ENCODE data around the gene GNPAT.

The GNPAT gene

DNA sequence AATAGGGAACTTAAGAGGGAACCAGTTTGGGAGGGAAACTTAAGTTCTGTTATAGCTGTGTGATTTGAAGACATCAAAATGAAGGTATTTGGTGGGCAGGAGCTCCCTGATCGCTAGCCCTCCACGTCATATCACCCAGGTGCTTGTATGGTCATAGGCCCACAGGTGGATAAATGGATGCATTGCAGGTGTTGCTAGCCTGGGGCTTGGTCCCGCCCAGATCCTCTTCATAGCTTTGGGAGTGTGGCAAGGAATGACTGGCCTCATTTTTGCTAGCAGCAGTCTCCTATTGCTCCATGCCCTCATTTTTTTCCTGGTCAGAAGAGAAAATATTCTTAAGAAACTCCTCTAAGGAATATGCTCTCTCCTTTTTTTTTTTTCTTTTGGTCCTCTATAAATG is 11.3 kb downstream of the GNPAT start:
- Histone ChIP-seq H3K79me2 (ENCODE audit: insufficient read depth, low read depth) (peaks cover 14% of the 10 kb centered on the region; the same call in 1 of the 2 replicates), H4K20me1 (ENCODE audit: insufficient read depth) (no peaks in the 10 kb centered on the region), H3K4me2 (no peak overlapping the region), H3K4me3 (IDR thresholded peaks at IDR 0.05; ENCODE audit: insufficient read depth, low read depth, low read length) (no peak overlapping the region), H2AFZ (ENCODE audit: low read depth) (no peak overlapping the region), H3K4me1 (ENCODE audit: low read depth, poor library complexity, severe bottlenecking) (no peaks in the 10 kb centered on the region), H3K27me3 (ENCODE audit: insufficient read depth, low read depth) (no peaks in the 10 kb centered on the region), H3K27ac (no peak overlapping the region), H3K36me3 (ENCODE audit: insufficient read depth) (peaks cover 4% of the 10 kb centered on the region; the same call in 1 of the 2 replicates), H3K9ac (no peak overlapping the region)
- TF ChIP-seq, protein P1, sequence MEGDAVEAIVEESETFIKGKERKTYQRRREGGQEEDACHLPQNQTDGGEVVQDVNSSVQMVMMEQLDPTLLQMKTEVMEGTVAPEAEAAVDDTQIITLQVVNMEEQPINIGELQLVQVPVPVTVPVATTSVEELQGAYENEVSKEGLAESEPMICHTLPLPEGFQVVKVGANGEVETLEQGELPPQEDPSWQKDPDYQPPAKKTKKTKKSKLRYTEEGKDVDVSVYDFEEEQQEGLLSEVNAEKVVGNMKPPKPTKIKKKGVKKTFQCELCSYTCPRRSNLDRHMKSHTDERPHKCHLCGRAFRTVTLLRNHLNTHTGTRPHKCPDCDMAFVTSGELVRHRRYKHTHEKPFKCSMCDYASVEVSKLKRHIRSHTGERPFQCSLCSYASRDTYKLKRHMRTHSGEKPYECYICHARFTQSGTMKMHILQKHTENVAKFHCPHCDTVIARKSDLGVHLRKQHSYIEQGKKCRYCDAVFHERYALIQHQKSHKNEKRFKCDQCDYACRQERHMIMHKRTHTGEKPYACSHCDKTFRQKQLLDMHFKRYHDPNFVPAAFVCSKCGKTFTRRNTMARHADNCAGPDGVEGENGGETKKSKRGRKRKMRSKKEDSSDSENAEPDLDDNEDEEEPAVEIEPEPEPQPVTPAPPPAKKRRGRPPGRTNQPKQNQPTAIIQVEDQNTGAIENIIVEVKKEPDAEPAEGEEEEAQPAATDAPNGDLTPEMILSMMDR (conservative IDR thresholded peaks at IDR 0.05; ENCODE audit: low read depth, low read length), result no peak

DNA sequence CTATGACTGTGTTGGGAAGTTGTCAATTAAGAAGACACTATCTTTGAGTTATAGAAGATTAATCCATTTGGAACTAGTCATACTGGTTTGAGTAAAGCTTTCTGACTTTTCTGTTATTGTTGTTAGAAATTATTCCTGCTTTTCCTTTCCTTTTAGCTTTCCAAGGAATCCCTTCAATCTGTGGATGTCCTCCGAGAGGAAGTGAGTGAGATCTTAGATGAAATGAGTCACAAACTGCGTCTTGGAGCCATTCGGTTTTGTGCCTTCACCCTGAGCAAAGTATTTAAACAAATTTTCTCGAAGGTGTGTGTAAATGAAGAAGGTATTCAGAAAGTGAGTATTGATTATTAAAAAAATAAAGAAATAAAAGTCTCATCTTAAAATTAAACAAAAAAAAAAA is 19.3 kb downstream of the GNPAT start:
- TF ChIP-seq, protein P1 (conservative IDR thresholded peaks at IDR 0.05; ENCODE audit: low read depth, low read length), result no peak
- H4K20me1 ChIP-seq (ENCODE audit: insufficient read depth), result no peaks in the 10 kb centered on the region
- H3K36me3 ChIP-seq (ENCODE audit: insufficient read depth), result peaks cover 11% of the 10 kb centered on the region; the same call in 1 of the 2 replicates
- no peak overlapping the region for H3K9ac ChIP-seq
- no peak overlapping the region for H3K27ac ChIP-seq
- H3K4me1 ChIP-seq (ENCODE audit: low read depth, poor library complexity, severe bottlenecking), result no peaks in the 10 kb centered on the region
- no peaks in the 10 kb centered on the region for H3K79me2 ChIP-seq (ENCODE audit: insufficient read depth, low read depth)
- H2AFZ ChIP-seq (ENCODE audit: low read depth), result no peak overlapping the region
- no peaks in the 10 kb centered on the region for H3K27me3 ChIP-seq (ENCODE audit: insufficient read depth, low read depth)
- no peak overlapping the region for H3K4me2 ChIP-seq
- H3K4me3 ChIP-seq (IDR thresholded peaks at IDR 0.05; ENCODE audit: insufficient read depth, low read depth, low read length), result no peak overlapping the region

DNA sequence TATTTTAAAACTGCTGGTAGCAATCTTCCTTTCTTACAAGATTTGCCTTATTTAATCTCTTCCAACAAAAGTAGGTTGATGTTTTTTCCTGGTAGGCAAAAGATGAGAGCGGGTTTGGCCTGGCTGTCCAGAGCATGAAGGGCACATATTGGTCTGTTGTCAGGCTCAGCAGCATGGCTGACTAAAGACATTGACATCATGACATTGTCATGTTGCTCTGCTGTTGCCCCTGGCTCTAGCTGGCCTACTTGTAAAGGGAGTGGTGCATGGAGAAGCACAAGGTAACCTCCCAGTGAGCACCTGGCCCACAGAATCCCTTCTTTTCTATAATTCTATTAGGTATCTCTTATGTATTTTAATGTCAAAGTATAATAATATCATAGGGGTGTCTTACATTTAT is 23.6 kb downstream of the GNPAT start:
- H3K4me3 ChIP-seq (IDR thresholded peaks at IDR 0.05; ENCODE audit: insufficient read depth, low read depth, low read length), result no peak overlapping the region
- no peak overlapping the region for H3K9ac ChIP-seq
- no peak overlapping the region for H3K4me2 ChIP-seq
- no peaks in the 10 kb centered on the region for H4K20me1 ChIP-seq (ENCODE audit: insufficient read depth)
- H3K36me3 ChIP-seq (ENCODE audit: insufficient read depth), result peaks cover 3% of the 10 kb centered on the region; the same call in 1 of the 2 replicates
- no peak overlapping the region for H3K27ac ChIP-seq
- no peaks in the 10 kb centered on the region for H3K4me1 ChIP-seq (ENCODE audit: low read depth, poor library complexity, severe bottlenecking)
- TF ChIP-seq, protein P1 (conservative IDR thresholded peaks at IDR 0.05; ENCODE audit: low read depth, low read length), result no peak
- no peaks in the 10 kb centered on the region for H3K27me3 ChIP-seq (ENCODE audit: insufficient read depth, low read depth)
- no peaks in the 10 kb centered on the region for H3K79me2 ChIP-seq (ENCODE audit: insufficient read depth, low read depth)
- H2AFZ ChIP-seq (ENCODE audit: low read depth), result no peak overlapping the region

DNA sequence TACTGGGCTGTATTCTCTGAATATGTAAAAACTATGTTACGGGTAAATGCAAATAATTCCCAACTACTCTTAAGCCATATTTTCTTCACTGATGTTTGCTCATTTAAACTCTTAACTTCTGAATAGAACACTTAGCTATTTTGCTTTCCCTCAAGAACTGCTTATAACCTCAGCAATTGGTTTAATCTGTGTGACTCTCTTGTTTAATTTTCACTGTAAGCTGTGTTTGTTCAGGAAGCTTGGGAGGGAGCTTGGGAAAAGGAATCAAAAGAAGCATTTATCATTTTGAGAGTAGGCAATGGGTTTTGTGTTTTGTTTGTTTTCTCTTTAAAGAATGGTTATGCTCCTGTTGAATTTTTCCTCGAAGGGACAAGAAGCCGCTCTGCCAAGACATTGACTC is 24.4 kb downstream of the GNPAT start:
- H3K4me1 ChIP-seq (ENCODE audit: low read depth, poor library complexity, severe bottlenecking), result no peaks in the 10 kb centered on the region
- H3K36me3 ChIP-seq (ENCODE audit: insufficient read depth), result peaks cover 3% of the 10 kb centered on the region; the same call in 1 of the 2 replicates
- TF ChIP-seq, protein P1 (conservative IDR thresholded peaks at IDR 0.05; ENCODE audit: low read depth, low read length), result no peak
- no peak overlapping the region for H3K4me2 ChIP-seq
- H4K20me1 ChIP-seq (ENCODE audit: insufficient read depth), result no peaks in the 10 kb centered on the region
- H3K27ac ChIP-seq, result no peak overlapping the region
- no peaks in the 10 kb centered on the region for H3K79me2 ChIP-seq (ENCODE audit: insufficient read depth, low read depth)
- no peaks in the 10 kb centered on the region for H3K27me3 ChIP-seq (ENCODE audit: insufficient read depth, low read depth)
- H3K9ac ChIP-seq, result no peak overlapping the region
- no peak overlapping the region for H3K4me3 ChIP-seq (IDR thresholded peaks at IDR 0.05; ENCODE audit: insufficient read depth, low read depth, low read length)
- H2AFZ ChIP-seq (ENCODE audit: low read depth), result no peak overlapping the region
